SK-N-MC (cell line): ENCODE measurements around the gene TMEM74B.

Source experiments
- EZH2 ChIP-seq: fragments of 200-600 bp; sonication (generic); IDR thresholded peaks from one replicate; pipeline ENCODE4 v1.6.1; 2017; ENCODE audit warnings: antibody characterized with exemption
- POLR2AphosphoS5 ChIP-seq: IDR thresholded peaks from 2 replicates; pipeline ENCODE4 v1.6.1; 2012; ENCODE audit warnings: mild to moderate bottlenecking, low read depth, low read length, borderline replicate concordance

- TF ChIP-seq POLR2AphosphoS5, result no peak
- TF ChIP-seq EZH2, result no peak
Measured at GRCh38 chr20:1177680-1178079, 7.1 kb downstream of the TMEM74B start.
